GM12878 (cell line): Measurements from ENCODE around the gene PMS1. TPM values are rescaled to one million over a fixed set of nuclear protein-coding genes. Genes with fewer than 3 reads are reported as not detected.

Experiments used
- BCL11A ChIP-seq: IDR thresholded peaks from 2 replicates; pipeline ENCODE4 v1.6.1; 2011; ENCODE audit warnings: low read depth, low read length
- CREM ChIP-seq: IDR thresholded peaks from 2 replicates; pipeline ENCODE4 v1.6.1; 2014; ENCODE audit warnings: antibody characterized with exemption, low read depth
- ETV6 ChIP-seq, 2 experiments: fragments of 450-650 bp in 1 of 2; IDR thresholded peaks in 1 of 2; conservative IDR thresholded peaks in 1 of 2; 2 replicates each; pipeline ENCODE4 v1.6.1; 2014; ENCODE audit warnings: antibody characterized with exemption in 1 of 2, borderline replicate concordance in 1 of 2, low read depth in 1 of 2, mild to moderate bottlenecking in 1 of 2, moderate library complexity in 1 of 2
- GABPA ChIP-seq: IDR thresholded peaks from 2 replicates; pipeline ENCODE4 v1.6.1; 2014; ENCODE audit warnings: antibody characterized with exemption, low read depth, mild to moderate bottlenecking, inconsistent platforms
- HSF1 ChIP-seq: fragments of 150-350 bp; IDR thresholded peaks from 2 replicates; pipeline ENCODE4 v1.6.1; 2014; ENCODE audit warnings: mild to moderate bottlenecking, low read depth, low read length
- KDM1A ChIP-seq: fragments of 200-600 bp; sonication (generic); IDR thresholded peaks from 2 replicates; pipeline ENCODE4 v1.6.1; 2016; ENCODE audit warnings: borderline replicate concordance
- MTA3 ChIP-seq: IDR thresholded peaks from 2 replicates; pipeline ENCODE4 v1.6.1; 2012; ENCODE audit warnings: low read length, inconsistent platforms, borderline replicate concordance
- NR2C2 ChIP-seq: IDR thresholded peaks from 2 replicates; pipeline ENCODE4 v1.6.1; 2011; ENCODE audit warnings: borderline replicate concordance, low read depth; ENCODE audit not compliant: control insufficient read depth, insufficient read length
- RELA ChIP-seq: fragments of 450-650 bp; IDR thresholded peaks from 2 replicates; pipeline ENCODE4 v1.8.0; 2014; ENCODE audit warnings: borderline replicate concordance; ENCODE audit not compliant: partially characterized antibody
- REST ChIP-seq: IDR thresholded peaks from 2 replicates; pipeline ENCODE4 v1.6.1; 2012; ENCODE audit warnings: mild to moderate bottlenecking, low read depth, low read length
- TCF3 ChIP-seq: IDR thresholded peaks from 2 replicates; pipeline ENCODE4 v1.6.1; 2012; ENCODE audit warnings: low read depth, mild to moderate bottlenecking, low read length, borderline replicate concordance; ENCODE audit not compliant: insufficient read depth
- TCF7 ChIP-seq: IDR thresholded peaks from 2 replicates; pipeline ENCODE4 v1.6.1; 2014; ENCODE audit warnings: antibody characterized with exemption, borderline replicate concordance
- ZZZ3 ChIP-seq: IDR thresholded peaks from 2 replicates; pipeline ENCODE4 v1.6.1; 2011; ENCODE audit warnings: low read depth; ENCODE audit not compliant: control insufficient read depth, insufficient read length
- polyA plus RNA-seq, 11 experiments: library from polyadenylated mRNA; depleted of rRNA in 4 of 11; unstranded in 6 of 11; stranded (reverse) in 5 of 11; fragments of >200 nt; fragmentation: Nextera tagmentation in 4 of 11; fragmentation: Illumina TruSeq in 1 of 11; extraction: Ambion mirVana in 4 of 11; extraction: Trizol in 1 of 11; gene quantifications; 1 replicate in 1 of 11; 2 replicates in 10 of 11; pipeline versions ENCODE4 v1.2.1 to v1.2.3, GENCODE V29; 2011 to 2016; ENCODE audit warnings: inconsistent platforms in 2 of 11, missing spikeins in 2 of 11, low read depth in 1 of 11
- total RNA-seq, 4 experiments: library from RNA; depleted of rRNA in 3 of 4; stranded (reverse); fragments of >200 nt in 3 of 4; fragmentation: Illumina TruSeq in 1 of 4; extraction: Trizol in 1 of 4; gene quantifications; 2 replicates each; pipeline versions ENCODE4 v1.2.1 to v1.2.3, GENCODE V29; 2013 to 2021
- TF ChIP-seq, protein P1 (sequence below): fragments of 450-650 bp; IDR thresholded peaks from 2 replicates; pipeline ENCODE4 v1.6.1; 2017; ENCODE audit warnings: low read depth, mild to moderate bottlenecking, moderate library complexity
- TF ChIP-seq, protein P2 (sequence below): fragments of 450-650 bp; formaldehyde crosslinking; IDR thresholded peaks from 2 replicates; pipeline ENCODE4 v1.4.0; 2022; ENCODE audit warnings: mild to moderate bottlenecking, moderate library complexity
- TF ChIP-seq, protein P3 (sequence below): fragments of 450-650 bp; IDR thresholded peaks from 2 replicates; pipeline ENCODE4 v1.6.1; 2017; ENCODE audit warnings: mild to moderate bottlenecking

PMS1 gene
- total and polyA plus RNA-seq, 10 of the 15 experiments (the other 5 are each of a cell fraction or from before 2014, with no cell fraction given) = 18.7 to 50.6 (median 29.5) TPM

- TF ChIP-seq TCF3 = 0 out of 2 replicates have a peak, but pooled peaks have one; percentile 16
- no peak for TF ChIP-seq REST
- peak; percentile 13 for TF ChIP-seq ZZZ3
- TF ChIP-seq, protein P1, sequence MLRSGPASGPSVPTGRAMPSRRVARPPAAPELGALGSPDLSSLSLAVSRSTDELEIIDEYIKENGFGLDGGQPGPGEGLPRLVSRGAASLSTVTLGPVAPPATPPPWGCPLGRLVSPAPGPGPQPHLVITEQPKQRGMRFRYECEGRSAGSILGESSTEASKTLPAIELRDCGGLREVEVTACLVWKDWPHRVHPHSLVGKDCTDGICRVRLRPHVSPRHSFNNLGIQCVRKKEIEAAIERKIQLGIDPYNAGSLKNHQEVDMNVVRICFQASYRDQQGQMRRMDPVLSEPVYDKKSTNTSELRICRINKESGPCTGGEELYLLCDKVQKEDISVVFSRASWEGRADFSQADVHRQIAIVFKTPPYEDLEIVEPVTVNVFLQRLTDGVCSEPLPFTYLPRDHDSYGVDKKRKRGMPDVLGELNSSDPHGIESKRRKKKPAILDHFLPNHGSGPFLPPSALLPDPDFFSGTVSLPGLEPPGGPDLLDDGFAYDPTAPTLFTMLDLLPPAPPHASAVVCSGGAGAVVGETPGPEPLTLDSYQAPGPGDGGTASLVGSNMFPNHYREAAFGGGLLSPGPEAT = peak; percentile 88
- no peak for TF ChIP-seq ETV6 (conservative IDR thresholded peaks at IDR 0.05 in 1 of 2, IDR thresholded peaks at IDR 0.05 in 1 of 2; ENCODE audit: borderline replicate concordance in 1 of 2, low read depth in 1 of 2)
- no peak for TF ChIP-seq BCL11A
- peak; percentile 96 for TF ChIP-seq CREM
- TF ChIP-seq GABPA = peak; percentile 89
- TF ChIP-seq TCF7 = peak; percentile 59; the same call in 1 of the 2 replicates
- no peak for TF ChIP-seq NR2C2
- TF ChIP-seq KDM1A = no peak
- TF ChIP-seq, protein P2, sequence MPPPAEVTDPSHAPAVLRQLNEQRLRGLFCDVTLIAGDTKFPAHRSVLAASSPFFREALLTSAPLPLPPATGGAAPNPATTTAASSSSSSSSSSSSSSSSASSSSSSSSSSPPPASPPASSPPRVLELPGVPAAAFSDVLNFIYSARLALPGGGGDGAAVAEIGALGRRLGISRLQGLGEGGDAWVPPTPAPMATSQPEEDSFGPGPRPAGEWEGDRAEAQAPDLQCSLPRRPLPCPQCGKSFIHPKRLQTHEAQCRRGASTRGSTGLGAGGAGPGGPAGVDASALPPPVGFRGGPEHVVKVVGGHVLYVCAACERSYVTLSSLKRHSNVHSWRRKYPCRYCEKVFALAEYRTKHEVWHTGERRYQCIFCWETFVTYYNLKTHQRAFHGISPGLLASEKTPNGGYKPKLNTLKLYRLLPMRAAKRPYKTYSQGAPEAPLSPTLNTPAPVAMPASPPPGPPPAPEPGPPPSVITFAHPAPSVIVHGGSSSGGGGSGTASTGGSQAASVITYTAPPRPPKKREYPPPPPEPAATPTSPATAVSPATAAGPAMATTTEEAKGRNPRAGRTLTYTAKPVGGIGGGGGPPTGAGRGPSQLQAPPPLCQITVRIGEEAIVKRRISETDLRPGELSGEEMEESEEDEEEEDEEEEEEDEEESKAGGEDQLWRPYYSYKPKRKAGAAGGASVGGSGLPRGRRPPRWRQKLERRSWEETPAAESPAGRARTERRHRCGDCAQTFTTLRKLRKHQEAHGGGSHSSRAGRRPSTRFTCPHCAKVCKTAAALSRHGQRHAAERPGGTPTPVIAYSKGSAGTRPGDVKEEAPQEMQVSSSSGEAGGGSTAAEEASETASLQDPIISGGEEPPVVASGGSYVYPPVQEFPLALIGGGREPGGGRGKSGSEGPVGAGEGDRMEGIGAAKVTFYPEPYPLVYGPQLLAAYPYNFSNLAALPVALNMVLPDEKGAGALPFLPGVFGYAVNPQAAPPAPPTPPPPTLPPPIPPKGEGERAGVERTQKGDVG (CRISPR knock-in tag) = no peak
- TF ChIP-seq MTA3 = no peak
- peak; percentile 80 for TF ChIP-seq RELA
- TF ChIP-seq, protein P3, sequence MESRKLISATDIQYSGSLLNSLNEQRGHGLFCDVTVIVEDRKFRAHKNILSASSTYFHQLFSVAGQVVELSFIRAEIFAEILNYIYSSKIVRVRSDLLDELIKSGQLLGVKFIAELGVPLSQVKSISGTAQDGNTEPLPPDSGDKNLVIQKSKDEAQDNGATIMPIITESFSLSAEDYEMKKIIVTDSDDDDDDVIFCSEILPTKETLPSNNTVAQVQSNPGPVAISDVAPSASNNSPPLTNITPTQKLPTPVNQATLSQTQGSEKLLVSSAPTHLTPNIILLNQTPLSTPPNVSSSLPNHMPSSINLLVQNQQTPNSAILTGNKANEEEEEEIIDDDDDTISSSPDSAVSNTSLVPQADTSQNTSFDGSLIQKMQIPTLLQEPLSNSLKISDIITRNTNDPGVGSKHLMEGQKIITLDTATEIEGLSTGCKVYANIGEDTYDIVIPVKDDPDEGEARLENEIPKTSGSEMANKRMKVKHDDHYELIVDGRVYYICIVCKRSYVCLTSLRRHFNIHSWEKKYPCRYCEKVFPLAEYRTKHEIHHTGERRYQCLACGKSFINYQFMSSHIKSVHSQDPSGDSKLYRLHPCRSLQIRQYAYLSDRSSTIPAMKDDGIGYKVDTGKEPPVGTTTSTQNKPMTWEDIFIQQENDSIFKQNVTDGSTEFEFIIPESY = no peak
- TF ChIP-seq HSF1 = no peak
These were observed 21.5 kb upstream of the PMS1 start, which contains the start of gene OSGEPL1 (continued) for GRCh38 chr2:189762551-189763298.
